Mesodermal cell (in vitro differentiated cells): ENCODE measurements around the gene EPHB2.
A peak's percentile ranks its signal among the peaks of the same experiment; 100 is the strongest.

Experiments used
- H3K27ac ChIP-seq: 2 replicates; pipeline ENCODE4 v1.7.0; 2013; ENCODE audit warnings: mild to moderate bottlenecking, low read depth, low read length, moderate library complexity; ENCODE audit not compliant: severe bottlenecking
- H3K36me3 ChIP-seq: 2 replicates; pipeline ENCODE4 v1.7.1; 2013; ENCODE audit warnings: mild to moderate bottlenecking, low read length, moderate library complexity; ENCODE audit not compliant: control insufficient read depth, insufficient read depth
- H3K4me1 ChIP-seq: one replicate; pipeline ENCODE4 v1.7.1; 2013; ENCODE audit warnings: mild to moderate bottlenecking, low read length; ENCODE audit not compliant: insufficient read depth, control insufficient read depth, poor library complexity, severe bottlenecking
- H3K4me3 ChIP-seq: 2 replicates; pipeline ENCODE4 v1.7.0; 2013; ENCODE audit warnings: low read length, control low read depth, mild to moderate bottlenecking; ENCODE audit not compliant: insufficient read depth, poor library complexity, severe bottlenecking; ENCODE audit errors: extremely low read depth
- H3K9me3 ChIP-seq: 2 replicates; pipeline ENCODE4 v1.7.1; 2013; ENCODE audit warnings: mild to moderate bottlenecking, low read length, moderate library complexity; ENCODE audit not compliant: control insufficient read depth
- WGBS, 2 experiments: methylation state at CpG; one replicate each; pipeline ENCODE4 v1.1.5; 2013; ENCODE audit warnings: missing lambda C conversion rate in 2 of 2; ENCODE audit not compliant: insufficient coverage in 2 of 2; 5-methylcytosine and 5-hydroxymethylcytosine counted together

Gene EPHB2

GRCh38 chr1:22709227-22709626, 1.4 kb upstream of the EPHB2 start:
- Histone ChIP-seq H3K27ac (no peak overlapping the region), H3K36me3 (no peaks in the 10 kb centered on the region), H3K4me1 (peaks cover 13% of the 10 kb centered on the region), H3K9me3 (no peaks in the 10 kb centered on the region), H3K4me3 (no peak overlapping the region)
- WGBS, 2 experiments = 100% methylated on average over 1 of the region's 3 CpGs; no CpG with 5 or more reads in 1 of the 2 experiments

GRCh38 chr1:22709891-22710700, 543 bp upstream of the EPHB2 start:
- peaks cover 13% of the 10 kb centered on the region for H3K4me1 ChIP-seq
- peak overlapping the region; percentile 41 for H3K27ac ChIP-seq
- H3K4me3 ChIP-seq = peak overlapping the region; percentile 41
- no peaks in the 10 kb centered on the region for H3K36me3 ChIP-seq
- H3K9me3 ChIP-seq = no peaks in the 10 kb centered on the region
- whole genome bisulfite sequencing, 2 experiments = 7 to 9% methylated on average over 31 to 40 of the region's 50 CpGs

GRCh38 chr1:22711071-22711470, 432 bp downstream of the EPHB2 start:
- H3K4me1 ChIP-seq = peaks cover 13% of the 10 kb centered on the region
- H3K36me3 ChIP-seq = no peaks in the 10 kb centered on the region
- WGBS, 2 experiments = 0% methylated on average over 35 to 40 of the region's 60 CpGs
- H3K27ac ChIP-seq = no peak overlapping the region
- no peaks in the 10 kb centered on the region for H3K9me3 ChIP-seq
- H3K4me3 ChIP-seq = peak overlapping the region; percentile 42

- Histone ChIP-seq H3K4me3 (peak overlapping the region; percentile 42), H3K4me1 (peaks cover 13% of the 10 kb centered on the region), H3K27ac (no peak overlapping the region), H3K9me3 (no peaks in the 10 kb centered on the region), H3K36me3 (no peaks in the 10 kb centered on the region)
- WGBS, 2 experiments = 30 to 35% methylated on average over 41 to 47 of the region's 53 CpGs
Measured at GRCh38 chr1:22711591-22712501, 1.2 kb downstream of the EPHB2 start.

- H3K27ac ChIP-seq = no peak overlapping the region
- no peaks in the 10 kb centered on the region for H3K36me3 ChIP-seq
- H3K4me3 ChIP-seq = no peak overlapping the region
- peaks cover 13% of the 10 kb centered on the region for H3K4me1 ChIP-seq
- 91 to 94% methylated on average over 18 of the region's 19 CpGs for WGBS, 2 experiments
- no peaks in the 10 kb centered on the region for H3K9me3 ChIP-seq
Measured at GRCh38 chr1:22712502-22713271, 2.0 kb downstream of the EPHB2 start.

GRCh38 chr1:22714455-22714854, 3.8 kb downstream of the EPHB2 start:
- Histone ChIP-seq H3K4me3 (no peak overlapping the region), H3K4me1 (peaks cover 13% of the 10 kb centered on the region), H3K27ac (no peak overlapping the region), H3K36me3 (no peaks in the 10 kb centered on the region), H3K9me3 (no peaks in the 10 kb centered on the region)
- WGBS, 2 experiments = 89 to 98% methylated on average over 3 of the region's 3 CpGs

- Histone ChIP-seq H3K27ac (no peak overlapping the region), H3K36me3 (no peaks in the 10 kb centered on the region), H3K9me3 (no peaks in the 10 kb centered on the region), H3K4me1 (peaks cover 8% of the 10 kb centered on the region), H3K4me3 (no peak overlapping the region)
- WGBS, 2 experiments = 72 to 74% methylated on average over 11 of the region's 11 CpGs
Measured at GRCh38 chr1:22717037-22717760, 6.6 kb downstream of the EPHB2 start.

- H3K27ac ChIP-seq = no peak overlapping the region
- H3K36me3 ChIP-seq = no peaks in the 10 kb centered on the region
- 92 to 95% methylated on average over 9 of the region's 10 CpGs for WGBS, 2 experiments
- no peaks in the 10 kb centered on the region for H3K9me3 ChIP-seq
- no peaks in the 10 kb centered on the region for H3K4me1 ChIP-seq
- H3K4me3 ChIP-seq = no peak overlapping the region
Measured at GRCh38 chr1:22721122-22721873, 10.7 kb downstream of the EPHB2 start.

GRCh38 chr1:22722901-22723550, 12.4 kb downstream of the EPHB2 start:
- Histone ChIP-seq H3K27ac (no peak overlapping the region), H3K4me3 (no peak overlapping the region), H3K4me1 (no peaks in the 10 kb centered on the region), H3K9me3 (no peaks in the 10 kb centered on the region), H3K36me3 (no peaks in the 10 kb centered on the region)
- WGBS, 2 experiments = 72 to 75% methylated on average over 25 to 26 of the region's 26 CpGs
